GM18508 (cell line): ENCODE results near the gene ACOT6.
"Not testable (repeated sequence)": the region's sequence is repeated elsewhere in the genome, so short reads cannot be mapped to it uniquely, and the experiment has no call there.

ENCODE experiments used
- ATAC-seq: cut with Tn5 transposase; IDR thresholded peaks from one replicate; pipeline ENCODE4 v1.9.1; 2021; ENCODE audit warnings: moderate number of reproducible peaks; ENCODE audit not compliant: insufficient read depth, unreplicated experiment

Gene ACOT6

GRCh38 chr14:73594491-73594890, 17.8 kb upstream of the ACOT6 start:
- no peak for ATAC-seq

- ATAC-seq: no peak
These were observed 12.8 kb upstream of the ACOT6 start for GRCh38 chr14:73599499-73599898.

GRCh38 chr14:73602994-73603393, 9.3 kb upstream of the ACOT6 start:
- no peak for ATAC-seq

- ATAC-seq: no peak
These were observed 6.0 kb upstream of the ACOT6 start for GRCh38 chr14:73606271-73606670.

GRCh38 chr14:73607241-73607640, 5.1 kb upstream of the ACOT6 start:
- no peak for ATAC-seq

- ATAC-seq: no peak
These were observed 1.6 kb upstream of the ACOT6 start for GRCh38 chr14:73610687-73611086.

GRCh38 chr14:73613046-73613383, 698 bp downstream of the ACOT6 start:
- no peak for ATAC-seq

GRCh38 chr14:73613419-73613963, 1.2 kb downstream of the ACOT6 start:
- ATAC-seq: no peak

- no peak for ATAC-seq
These were observed 4.5 kb downstream of the ACOT6 start for GRCh38 chr14:73616831-73617230.

GRCh38 chr14:73619524-73619923, 7.2 kb downstream of the ACOT6 start:
- ATAC-seq: no peak

GRCh38 chr14:73620268-73620667, 8.0 kb downstream of the ACOT6 start:
- ATAC-seq: no peak

- no peak for ATAC-seq
These were observed 11.3 kb downstream of the ACOT6 start for GRCh38 chr14:73623504-73624054.

- ATAC-seq: no peak
These were observed 13.4 kb downstream of the ACOT6 start for GRCh38 chr14:73625706-73626105.

GRCh38 chr14:73627151-73627558, 14.8 kb downstream of the ACOT6 start:
- no peak for ATAC-seq

GRCh38 chr14:73630009-73630780, 17.9 kb downstream of the ACOT6 start:
- ATAC-seq: no peak

- ATAC-seq: no peak
These were observed 21.0 kb downstream of the ACOT6 start for GRCh38 chr14:73633116-73634010.

GRCh38 chr14:73634011-73634833, 21.9 kb downstream of the ACOT6 start:
- no peak for ATAC-seq

- ATAC-seq: not testable (repeated sequence)
These were observed 24.0 kb downstream of the ACOT6 start for GRCh38 chr14:73636355-73636754.

GRCh38 chr14:73637830-73638229, 25.5 kb downstream of the ACOT6 start:
- no peak for ATAC-seq

GRCh38 chr14:73640796-73641365, 28.6 kb downstream of the ACOT6 start:
- ATAC-seq: no peak
